Peyer's patch (tissue), 4 donors: ENCODE data around the gene ZNF579.

Experiments
- POLR2A ChIP-seq, 2 donors: fragments of 450-650 bp; IDR thresholded peaks; one replicate each; pipeline ENCODE4 v1.5.1; 2017; ENCODE audit warnings: antibody characterized with exemption in 2 of 2, mild to moderate bottlenecking in 2 of 2, moderate library complexity in 2 of 2
- TF ChIP-seq, protein P1 (sequence below), 6 experiments: fragments of 450-650 bp in 4 of 6; fragments of 200-600 bp in 2 of 6; sonication (generic) in 1 of 6; IDR thresholded peaks; one replicate each; pipeline ENCODE4 v1.5.1; 2017 to 2019; ENCODE audit warnings: antibody characterized with exemption in 6 of 6, mild to moderate bottlenecking in 3 of 6, moderate library complexity in 1 of 6

DNA sequence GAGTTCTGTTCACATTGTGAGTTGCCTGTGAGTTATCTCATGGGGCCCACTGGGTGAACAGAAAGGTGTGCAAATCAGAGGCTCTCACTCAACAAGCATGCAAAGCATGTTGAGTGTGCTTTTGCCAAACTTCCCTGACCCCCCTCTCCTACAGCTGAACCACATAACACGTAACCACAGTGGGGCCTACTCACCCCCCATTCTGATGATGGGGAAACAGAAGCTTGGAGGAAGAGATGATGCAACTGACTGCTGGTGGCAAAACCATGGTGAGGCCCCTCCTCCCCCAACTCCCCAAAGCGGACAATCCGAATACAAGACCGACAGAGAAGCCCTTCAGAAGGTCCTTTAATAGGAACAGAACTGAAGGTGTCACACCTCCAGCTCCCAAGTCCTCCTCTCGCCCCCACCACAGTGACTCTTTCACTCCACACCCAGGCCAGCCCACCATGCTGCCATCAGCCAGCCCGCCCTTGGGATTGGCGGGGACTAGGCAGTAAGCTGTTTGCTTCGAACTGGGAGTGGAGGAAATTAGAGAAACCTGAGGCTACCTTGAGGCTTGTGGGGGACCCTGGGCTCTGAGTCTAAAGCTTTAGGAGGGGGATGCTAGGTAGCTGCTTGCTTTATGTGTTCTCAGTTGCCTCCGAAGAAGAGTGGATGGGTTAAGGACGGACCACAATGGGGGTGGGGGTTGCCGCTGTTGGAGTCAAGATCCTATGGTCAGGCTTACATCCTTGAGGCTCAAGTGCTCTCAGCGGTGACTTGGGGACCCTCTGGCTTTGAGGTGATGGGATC, 40.0 kb upstream of the ZNF579 start:
- TF ChIP-seq, protein P1, sequence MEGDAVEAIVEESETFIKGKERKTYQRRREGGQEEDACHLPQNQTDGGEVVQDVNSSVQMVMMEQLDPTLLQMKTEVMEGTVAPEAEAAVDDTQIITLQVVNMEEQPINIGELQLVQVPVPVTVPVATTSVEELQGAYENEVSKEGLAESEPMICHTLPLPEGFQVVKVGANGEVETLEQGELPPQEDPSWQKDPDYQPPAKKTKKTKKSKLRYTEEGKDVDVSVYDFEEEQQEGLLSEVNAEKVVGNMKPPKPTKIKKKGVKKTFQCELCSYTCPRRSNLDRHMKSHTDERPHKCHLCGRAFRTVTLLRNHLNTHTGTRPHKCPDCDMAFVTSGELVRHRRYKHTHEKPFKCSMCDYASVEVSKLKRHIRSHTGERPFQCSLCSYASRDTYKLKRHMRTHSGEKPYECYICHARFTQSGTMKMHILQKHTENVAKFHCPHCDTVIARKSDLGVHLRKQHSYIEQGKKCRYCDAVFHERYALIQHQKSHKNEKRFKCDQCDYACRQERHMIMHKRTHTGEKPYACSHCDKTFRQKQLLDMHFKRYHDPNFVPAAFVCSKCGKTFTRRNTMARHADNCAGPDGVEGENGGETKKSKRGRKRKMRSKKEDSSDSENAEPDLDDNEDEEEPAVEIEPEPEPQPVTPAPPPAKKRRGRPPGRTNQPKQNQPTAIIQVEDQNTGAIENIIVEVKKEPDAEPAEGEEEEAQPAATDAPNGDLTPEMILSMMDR (IDR thresholded peaks at IDR 0.05): no peak
- TF ChIP-seq POLR2A (IDR thresholded peaks at IDR 0.05): no peak
